Peyer's patch (tissue), 4 donors: Measurements from ENCODE around the gene ANKRD17.
"Not testable (repeated sequence)": the region's sequence is repeated elsewhere in the genome, so short reads cannot be mapped to it uniquely, and the experiment has no call there.

Source experiments
- CTCF ChIP-seq, 6 experiments: fragments of 450-650 bp in 4 of 6; fragments of 200-600 bp in 2 of 6; sonication (generic) in 1 of 6; IDR thresholded peaks; one replicate each; pipeline ENCODE4 v1.5.1; 2017 to 2019; ENCODE audit warnings: antibody characterized with exemption in 6 of 6, mild to moderate bottlenecking in 3 of 6, moderate library complexity in 1 of 6
- POLR2A ChIP-seq, 2 donors: fragments of 450-650 bp; IDR thresholded peaks; one replicate each; pipeline ENCODE4 v1.5.1; 2017; ENCODE audit warnings: antibody characterized with exemption in 2 of 2, mild to moderate bottlenecking in 2 of 2, moderate library complexity in 2 of 2

- not testable (repeated sequence) for TF ChIP-seq CTCF, POLR2A (IDR thresholded peaks at IDR 0.05)
These were observed 2.8 kb downstream of the ANKRD17 start for GRCh38 chr4:73255847-73256246.
